ENCODE measurements around the gene SMIM35. TPM values are rescaled to one million over a fixed set of nuclear protein-coding genes. Genes with fewer than 3 reads are reported as not detected.

Gene SMIM35
- total RNA-seq, 4 donors from 2014 or later, result not detected

DNA sequence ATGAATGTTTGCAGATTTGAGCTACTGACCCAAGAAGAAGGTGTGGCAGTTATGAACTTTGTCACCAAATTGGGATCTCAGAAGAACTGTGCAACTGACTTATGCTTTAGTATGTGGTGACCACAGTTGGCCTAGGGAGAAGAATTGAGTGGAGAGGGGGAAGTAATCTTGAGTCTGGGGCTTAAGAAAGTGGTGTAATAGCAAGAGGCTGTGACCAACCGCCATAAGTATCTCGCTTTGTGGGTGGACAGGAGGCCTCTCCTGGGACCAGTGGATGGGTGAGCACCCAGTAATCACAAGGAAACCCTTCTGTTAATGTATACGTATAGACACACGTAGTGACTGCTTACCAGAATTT, 113.3 kb downstream of the SMIM35 start:
- DNase-seq, result no peak
- Histone ChIP-seq H3K27ac (peak overlapping the region in 3 of 4 donors; percentile 20 to 74 (median 35)), H3K4me3 (no peak overlapping the region), H3K27me3 (no peaks in the 10 kb centered on the region), H3K9me3 (no peaks in the 10 kb centered on the region), H3K4me1 (peaks cover 3 to 29% (median 23%) of the 10 kb centered on the region in 4 donors), H3K36me3 (no peaks in the 10 kb centered on the region)
- in situ Hi-C loops (cut with MboI; ENCODE audit: low pct_ligation_motif_present in 1 of 4, low pct_unique_long_range_greater_than_20kb in 1 of 4, low sequenced_read_pairs in 3 of 4), result no loop called here
- TF ChIP-seq EP300 (IDR thresholded peaks at IDR 0.05; ENCODE audit: low read depth) (no peak), POLR2A (IDR thresholded peaks at IDR 0.05) (no peak)
- intact Hi-C loops (cut with DNase I; ENCODE audit: low total_unique reads), result no loop called here
- WGBS, 2 donors (ENCODE audit: low coverage in 1 of 2), result 83 to 85% methylated on average over 4 of the region's 4 CpGs

DNA sequence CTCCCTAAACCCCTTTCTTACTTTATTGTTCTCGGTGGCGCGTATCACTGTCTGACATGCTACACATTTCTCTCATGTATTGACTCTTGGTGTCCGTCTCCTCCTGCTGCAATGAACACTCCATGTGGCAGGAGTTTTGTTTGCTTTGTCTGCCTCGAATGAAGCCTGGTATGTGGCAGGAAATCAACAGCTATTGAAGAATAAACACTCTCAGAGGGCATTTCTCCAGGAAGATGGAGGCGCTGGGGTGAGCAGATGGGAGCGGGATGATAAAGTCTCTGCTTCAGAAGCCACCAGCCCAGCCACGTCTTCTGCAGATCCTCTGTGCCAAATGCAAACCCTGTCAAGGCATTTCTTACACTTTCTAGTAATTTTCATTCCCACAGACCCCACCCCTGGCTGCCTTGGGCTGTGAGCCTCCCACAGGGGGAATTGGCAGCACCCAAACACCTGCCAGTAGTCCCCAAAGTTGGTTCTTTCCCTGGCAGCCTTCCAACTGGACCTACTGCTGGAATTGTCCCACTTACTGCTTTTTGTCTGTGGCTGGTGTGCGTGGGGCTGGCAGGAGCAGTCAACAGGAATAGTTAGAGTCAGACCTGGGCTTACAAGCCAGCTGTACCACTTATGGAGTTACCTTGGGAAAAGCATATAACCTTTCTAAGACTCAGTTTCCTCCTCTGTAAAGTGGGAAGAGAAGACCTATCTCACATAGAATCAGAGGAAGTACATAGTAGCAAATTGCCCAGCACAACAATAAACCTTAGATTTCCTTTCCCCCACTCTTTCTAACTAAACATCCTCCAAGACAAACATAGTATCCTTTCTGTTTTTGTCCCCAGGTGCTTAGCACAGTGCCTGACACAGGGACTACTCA, 113.9 kb downstream of the SMIM35 start:
- Histone ChIP-seq H3K27ac (peak overlapping the region in 3 of 4 donors; percentile 20 to 74 (median 35)), H3K27me3 (no peaks in the 10 kb centered on the region), H3K36me3 (no peaks in the 10 kb centered on the region), H3K4me1 (peaks cover 3 to 29% (median 23%) of the 10 kb centered on the region in 4 donors), H3K4me3 (no peak overlapping the region), H3K9me3 (no peaks in the 10 kb centered on the region)
- in situ Hi-C loops (cut with MboI; ENCODE audit: low pct_ligation_motif_present in 1 of 4, low pct_unique_long_range_greater_than_20kb in 1 of 4, low sequenced_read_pairs in 3 of 4) (no loop called here), intact Hi-C loops (cut with DNase I; ENCODE audit: low total_unique reads) (no loop called here)
- DNase-seq, result no peak
- TF ChIP-seq, protein P1, sequence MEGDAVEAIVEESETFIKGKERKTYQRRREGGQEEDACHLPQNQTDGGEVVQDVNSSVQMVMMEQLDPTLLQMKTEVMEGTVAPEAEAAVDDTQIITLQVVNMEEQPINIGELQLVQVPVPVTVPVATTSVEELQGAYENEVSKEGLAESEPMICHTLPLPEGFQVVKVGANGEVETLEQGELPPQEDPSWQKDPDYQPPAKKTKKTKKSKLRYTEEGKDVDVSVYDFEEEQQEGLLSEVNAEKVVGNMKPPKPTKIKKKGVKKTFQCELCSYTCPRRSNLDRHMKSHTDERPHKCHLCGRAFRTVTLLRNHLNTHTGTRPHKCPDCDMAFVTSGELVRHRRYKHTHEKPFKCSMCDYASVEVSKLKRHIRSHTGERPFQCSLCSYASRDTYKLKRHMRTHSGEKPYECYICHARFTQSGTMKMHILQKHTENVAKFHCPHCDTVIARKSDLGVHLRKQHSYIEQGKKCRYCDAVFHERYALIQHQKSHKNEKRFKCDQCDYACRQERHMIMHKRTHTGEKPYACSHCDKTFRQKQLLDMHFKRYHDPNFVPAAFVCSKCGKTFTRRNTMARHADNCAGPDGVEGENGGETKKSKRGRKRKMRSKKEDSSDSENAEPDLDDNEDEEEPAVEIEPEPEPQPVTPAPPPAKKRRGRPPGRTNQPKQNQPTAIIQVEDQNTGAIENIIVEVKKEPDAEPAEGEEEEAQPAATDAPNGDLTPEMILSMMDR (IDR thresholded peaks at IDR 0.05), result no peak
- no peak for TF ChIP-seq EP300 (IDR thresholded peaks at IDR 0.05; ENCODE audit: low read depth)
- TF ChIP-seq POLR2A (IDR thresholded peaks at IDR 0.05), result no peak
- no peak for TF ChIP-seq POLR2AphosphoS5 (IDR thresholded peaks at IDR 0.05)
- WGBS, 2 donors (ENCODE audit: low coverage in 1 of 2), result 40% methylated on average over 5 to 9 of the region's 9 CpGs

DNA sequence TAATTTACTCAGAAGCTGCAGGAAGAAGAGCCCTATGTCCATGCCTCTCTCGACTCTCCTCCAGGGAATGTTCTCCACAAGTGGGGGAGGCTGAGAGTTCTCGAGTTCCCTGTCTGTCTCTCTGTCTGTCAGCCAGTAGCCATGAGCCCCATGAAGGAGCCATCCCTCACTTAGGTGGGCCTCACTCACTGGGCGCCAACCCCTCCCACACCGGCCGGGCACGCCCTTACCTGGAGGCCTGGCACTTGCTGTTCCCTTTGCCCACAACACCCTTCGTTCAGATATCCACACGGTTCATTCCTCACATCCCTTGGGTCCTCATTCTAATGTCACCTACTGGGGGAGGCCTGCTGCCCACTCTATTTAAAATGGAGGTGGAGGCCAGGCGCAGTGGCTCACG, 114.7 kb downstream of the SMIM35 start:
- no peak for TF ChIP-seq POLR2A (IDR thresholded peaks at IDR 0.05)
- TF ChIP-seq POLR2AphosphoS5 (IDR thresholded peaks at IDR 0.05), result no peak
- TF ChIP-seq EP300 (IDR thresholded peaks at IDR 0.05; ENCODE audit: low read depth), result no peak
- Histone ChIP-seq H3K27me3 (no peaks in the 10 kb centered on the region), H3K36me3 (no peaks in the 10 kb centered on the region), H3K4me3 (no peak overlapping the region), H3K4me1 (peaks cover 3 to 29% (median 23%) of the 10 kb centered on the region in 4 donors), H3K9me3 (no peaks in the 10 kb centered on the region), H3K27ac (peak overlapping the region in 1 of 4 donors; percentile 74)
- in situ Hi-C loops (cut with MboI; ENCODE audit: low pct_ligation_motif_present in 1 of 4, low pct_unique_long_range_greater_than_20kb in 1 of 4, low sequenced_read_pairs in 3 of 4) (no loop called here), intact Hi-C loops (cut with DNase I; ENCODE audit: low total_unique reads) (no loop called here)
- DNase-seq, result no peak
- 91 to 100% methylated on average over 2 to 10 of the region's 10 CpGs for WGBS, 2 donors (ENCODE audit: low coverage in 1 of 2)

DNA sequence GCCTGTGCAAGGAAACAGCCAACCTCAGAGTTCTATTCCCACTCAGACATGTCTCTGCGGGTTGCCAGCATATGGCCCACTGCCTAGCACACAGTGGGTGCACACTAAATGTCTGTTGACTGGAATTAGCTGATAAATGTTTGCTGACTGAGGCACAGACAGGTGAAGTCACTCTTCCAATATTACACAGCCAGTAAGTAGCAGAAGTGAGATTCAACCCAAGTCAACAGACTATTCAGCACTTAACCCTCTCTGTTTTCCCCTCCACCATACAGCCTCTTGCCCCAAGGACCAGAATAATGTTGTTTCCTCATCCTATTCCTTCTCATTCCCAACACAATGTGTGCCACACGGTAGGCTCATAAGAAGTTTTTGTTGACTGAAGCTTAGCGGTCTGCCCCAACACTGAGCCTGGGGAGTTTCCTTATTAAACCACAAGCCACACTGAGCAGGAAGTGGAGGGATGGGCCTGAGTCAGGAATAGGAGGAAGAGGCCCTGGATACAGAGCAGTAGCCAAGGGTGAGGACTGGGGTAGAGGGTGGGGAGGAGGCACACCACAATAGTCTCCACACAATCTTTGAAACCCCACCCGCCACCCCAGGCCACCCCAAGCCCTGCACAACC, 116.3 kb downstream of the SMIM35 start:
- Histone ChIP-seq H3K27me3 (no peaks in the 10 kb centered on the region), H3K9me3 (no peaks in the 10 kb centered on the region), H3K27ac (peak overlapping the region in 1 of 4 donors; percentile 5), H3K4me3 (no peak overlapping the region), H3K36me3 (no peaks in the 10 kb centered on the region), H3K4me1 (peaks cover 3 to 29% (median 23%) of the 10 kb centered on the region in 4 donors)
- TF ChIP-seq POLR2A (IDR thresholded peaks at IDR 0.05), result no peak
- TF ChIP-seq, protein P1 (IDR thresholded peaks at IDR 0.05), result no peak
- no peak for TF ChIP-seq POLR2AphosphoS5 (IDR thresholded peaks at IDR 0.05)
- in situ Hi-C loops (cut with MboI; ENCODE audit: low pct_ligation_motif_present in 1 of 4, low pct_unique_long_range_greater_than_20kb in 1 of 4, low sequenced_read_pairs in 3 of 4), result no loop called here
- intact Hi-C loops (cut with DNase I; ENCODE audit: low total_unique reads), result no loop called here
- 29 to 67% methylated on average over 2 to 4 of the region's 4 CpGs for WGBS, 2 donors (ENCODE audit: low coverage in 1 of 2)
- peak; percentile 54 for DNase-seq

Measured in transverse colon (tissue), 4 donors.